ENCODE data around the gene PGAP6. TPM values are rescaled to one million over a fixed set of nuclear protein-coding genes. Genes with fewer than 3 reads are reported as not detected.

The PGAP6 gene
- total RNA-seq, 1 donor from 2014 or later, result 55.8 TPM

DNA sequence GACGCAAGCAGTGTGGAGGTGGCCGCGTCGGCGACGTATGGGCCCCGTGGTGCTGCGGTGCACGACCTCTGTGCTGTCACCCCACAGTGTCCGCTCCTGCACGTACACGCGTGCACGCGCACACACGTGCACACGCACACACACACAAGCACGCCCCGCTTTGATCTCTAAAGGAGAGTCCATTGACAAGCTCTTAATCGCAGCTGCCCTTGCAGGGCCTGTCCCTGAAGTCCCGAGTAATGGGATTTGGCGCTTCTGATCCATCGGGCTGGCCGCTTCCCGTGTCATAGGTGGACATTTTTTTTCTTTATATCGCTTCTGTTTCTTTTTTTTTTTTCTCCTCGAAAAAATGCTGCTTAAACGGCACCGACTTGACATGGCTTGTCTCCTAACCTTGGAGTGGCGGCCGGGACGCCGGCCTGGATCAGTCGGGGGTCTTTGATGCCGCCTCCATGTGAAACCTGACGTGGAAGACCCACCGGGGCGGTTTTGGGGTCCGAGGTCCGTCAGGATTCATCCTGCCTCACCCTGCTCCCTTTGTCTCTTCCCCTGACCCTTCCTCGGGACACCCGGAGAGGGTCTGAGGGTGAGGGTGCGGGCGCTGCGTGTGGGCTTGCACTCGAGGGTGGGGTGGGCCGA lies 21.0 kb downstream of the PGAP6 start:
- DNase-seq, result no peak
- Histone ChIP-seq H3K27ac (no peak overlapping the region), H3K9me3 (no peaks in the 10 kb centered on the region), H3K36me3 (no peaks in the 10 kb centered on the region), H3K4me3 (no peak overlapping the region), H3K4me1 (peaks cover 8% of the 10 kb centered on the region), H3K27me3 (ENCODE audit: low read depth) (peaks cover 9% of the 10 kb centered on the region)
- TF ChIP-seq, protein P1, sequence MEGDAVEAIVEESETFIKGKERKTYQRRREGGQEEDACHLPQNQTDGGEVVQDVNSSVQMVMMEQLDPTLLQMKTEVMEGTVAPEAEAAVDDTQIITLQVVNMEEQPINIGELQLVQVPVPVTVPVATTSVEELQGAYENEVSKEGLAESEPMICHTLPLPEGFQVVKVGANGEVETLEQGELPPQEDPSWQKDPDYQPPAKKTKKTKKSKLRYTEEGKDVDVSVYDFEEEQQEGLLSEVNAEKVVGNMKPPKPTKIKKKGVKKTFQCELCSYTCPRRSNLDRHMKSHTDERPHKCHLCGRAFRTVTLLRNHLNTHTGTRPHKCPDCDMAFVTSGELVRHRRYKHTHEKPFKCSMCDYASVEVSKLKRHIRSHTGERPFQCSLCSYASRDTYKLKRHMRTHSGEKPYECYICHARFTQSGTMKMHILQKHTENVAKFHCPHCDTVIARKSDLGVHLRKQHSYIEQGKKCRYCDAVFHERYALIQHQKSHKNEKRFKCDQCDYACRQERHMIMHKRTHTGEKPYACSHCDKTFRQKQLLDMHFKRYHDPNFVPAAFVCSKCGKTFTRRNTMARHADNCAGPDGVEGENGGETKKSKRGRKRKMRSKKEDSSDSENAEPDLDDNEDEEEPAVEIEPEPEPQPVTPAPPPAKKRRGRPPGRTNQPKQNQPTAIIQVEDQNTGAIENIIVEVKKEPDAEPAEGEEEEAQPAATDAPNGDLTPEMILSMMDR (IDR thresholded peaks at IDR 0.05), result no peak
- no peak for ATAC-seq
- intact Hi-C loops (cut with DNase I), result no loop called here

DNA sequence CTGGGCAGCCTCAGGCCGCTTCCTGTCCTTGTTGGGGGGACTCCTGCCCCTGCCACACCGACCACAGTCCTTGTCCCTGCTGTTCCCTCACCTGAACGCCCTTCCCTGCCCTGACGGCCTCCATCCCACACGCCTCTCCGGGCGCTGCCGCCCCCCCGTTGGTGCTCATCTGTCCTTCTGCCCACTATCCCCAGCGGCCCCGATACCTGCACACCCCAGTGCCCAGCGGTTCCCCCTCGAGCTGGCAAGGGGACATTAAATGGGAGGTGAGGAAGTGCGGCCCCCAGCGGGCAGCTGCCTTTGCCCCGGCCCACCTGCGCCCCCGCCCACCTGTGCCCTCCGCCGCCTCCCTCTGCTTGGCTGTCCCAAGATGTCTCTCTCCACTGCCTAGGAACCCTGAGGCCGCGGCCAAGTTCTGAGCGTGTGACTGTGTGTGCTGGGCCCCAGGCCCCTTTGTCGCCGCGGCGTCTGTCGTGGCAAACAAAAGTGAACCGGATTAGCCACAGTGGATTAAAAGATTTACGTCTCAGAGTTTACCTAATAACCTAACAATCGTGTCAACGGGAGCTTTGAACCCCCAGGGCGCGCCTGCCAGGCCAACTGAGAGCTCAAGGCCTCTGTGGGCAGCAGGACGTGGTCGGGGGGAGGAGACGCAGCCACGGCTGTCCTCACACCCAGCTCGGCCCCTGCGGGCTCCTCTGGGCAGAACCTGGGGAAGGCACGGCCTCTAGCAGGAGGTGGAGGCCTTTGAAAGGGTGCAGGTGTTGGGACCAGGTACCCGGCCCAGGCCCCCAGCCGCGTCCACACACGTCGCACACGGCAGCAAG lies 21.7 kb downstream of the PGAP6 start:
- DNase-seq, result no peak
- ATAC-seq, result no peak

DNA sequence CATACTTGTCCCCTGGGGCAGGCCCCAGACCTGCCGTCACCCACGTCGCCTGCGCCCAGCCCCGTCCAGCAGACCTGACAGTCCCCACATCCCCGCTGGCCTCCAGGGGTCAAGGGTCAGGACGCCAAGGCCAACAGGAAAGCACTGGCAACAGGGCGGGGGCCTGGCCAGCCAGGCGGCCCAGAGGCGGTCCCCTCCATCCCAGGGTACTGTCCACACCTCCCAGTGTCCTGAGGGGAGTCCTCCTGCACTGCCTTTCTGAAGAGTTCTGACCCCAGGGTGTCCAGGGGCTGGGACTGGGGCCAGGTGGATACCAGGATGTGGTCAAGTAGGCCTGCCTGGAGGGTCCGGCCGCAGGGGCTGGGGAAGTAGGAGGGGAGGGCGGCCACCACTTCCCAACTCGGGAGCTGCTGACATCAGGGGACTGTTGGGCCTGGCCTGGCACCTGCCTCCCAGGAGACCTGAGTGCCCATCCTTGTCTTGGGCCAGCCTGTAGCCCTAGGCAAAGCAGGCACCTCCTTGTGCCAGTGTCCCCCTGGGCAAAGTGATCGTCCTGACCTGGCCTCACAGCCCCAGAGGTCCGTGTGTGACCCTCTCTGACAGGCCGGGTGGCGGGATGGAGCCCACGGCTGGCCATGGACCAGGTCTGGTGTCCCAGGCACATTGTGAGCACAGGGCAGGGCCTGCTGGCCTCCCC lies 22.6 kb downstream of the PGAP6 start:
- ATAC-seq, result no peak
- Histone ChIP-seq H3K9me3 (no peaks in the 10 kb centered on the region), H3K27ac (no peak overlapping the region), H3K4me1 (peaks cover 8% of the 10 kb centered on the region), H3K36me3 (no peaks in the 10 kb centered on the region), H3K27me3 (ENCODE audit: low read depth) (peaks cover 9% of the 10 kb centered on the region), H3K4me3 (no peak overlapping the region)
- intact Hi-C loops (cut with DNase I), result no loop called here
- TF ChIP-seq, protein P1 (IDR thresholded peaks at IDR 0.05), result no peak
- DNase-seq, result no peak

More for the DNA sequence above, 21.7 kb downstream of the PGAP6 start:
- no peak overlapping the region for H3K4me3 ChIP-seq
- H3K27me3 ChIP-seq (ENCODE audit: low read depth), result peaks cover 9% of the 10 kb centered on the region
- TF ChIP-seq, protein P1 (IDR thresholded peaks at IDR 0.05), result no peak
- no peaks in the 10 kb centered on the region for H3K9me3 ChIP-seq
- no peaks in the 10 kb centered on the region for H3K36me3 ChIP-seq
- intact Hi-C loops (cut with DNase I), result no loop called here
- H3K4me1 ChIP-seq, result peaks cover 8% of the 10 kb centered on the region
- no peak overlapping the region for H3K27ac ChIP-seq

DNA sequence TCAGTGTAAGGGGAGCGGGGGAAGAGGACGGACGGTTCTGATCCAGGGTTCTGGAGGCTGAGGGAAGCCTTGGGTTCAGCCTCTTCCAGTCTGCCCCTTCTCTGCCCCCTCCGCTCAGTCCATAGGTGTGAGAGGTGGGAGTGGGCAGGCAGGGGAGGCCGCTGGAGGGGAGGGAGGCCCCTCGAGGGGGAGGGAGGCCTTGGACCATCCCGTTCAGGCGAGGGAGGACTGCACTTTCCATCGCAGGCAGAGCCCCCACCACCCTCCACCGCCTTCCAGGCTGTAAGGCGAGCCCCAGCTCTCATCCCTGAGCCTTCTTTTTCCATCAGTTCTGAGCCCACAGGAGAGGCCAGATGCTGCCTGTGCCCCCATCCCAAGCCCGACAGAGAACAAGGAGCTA lies 25.0 kb downstream of the PGAP6 start:
- Histone ChIP-seq H3K36me3 (no peaks in the 10 kb centered on the region), H3K27me3 (ENCODE audit: low read depth) (no peaks in the 10 kb centered on the region), H3K9me3 (no peaks in the 10 kb centered on the region), H3K4me1 (peaks cover 8% of the 10 kb centered on the region), H3K4me3 (no peak overlapping the region), H3K27ac (no peak overlapping the region)
- TF ChIP-seq, protein P1 (IDR thresholded peaks at IDR 0.05), result no peak
- DNase-seq, result no peak
- intact Hi-C loops (cut with DNase I), result no loop called here
- no peak for ATAC-seq

DNA sequence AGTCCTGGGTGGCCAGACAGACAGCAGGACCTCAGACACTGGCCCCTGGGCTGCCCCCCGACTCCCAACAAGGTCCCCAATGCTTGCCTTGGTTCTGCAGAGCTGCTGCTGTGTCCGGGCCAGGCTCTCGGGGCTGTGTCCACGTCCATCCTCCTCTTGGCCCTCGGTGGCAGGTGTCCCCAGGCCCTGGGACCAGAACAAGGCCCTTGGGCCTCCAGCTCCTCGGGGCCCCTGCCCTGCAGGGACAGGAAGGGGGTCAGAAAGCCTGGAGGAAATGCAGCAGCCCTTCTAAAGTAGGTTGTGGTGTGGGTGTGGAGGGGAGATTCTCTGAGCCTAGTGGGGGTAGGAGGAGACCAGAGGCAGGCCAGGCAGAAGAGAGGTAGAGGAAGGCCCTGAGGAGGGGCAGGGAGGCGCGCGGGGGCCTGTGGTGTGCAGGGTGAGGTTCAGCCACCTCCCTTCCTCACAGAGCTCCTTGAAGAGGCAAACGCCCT lies 26.8 kb downstream of the PGAP6 start:
- TF ChIP-seq, protein P1 (IDR thresholded peaks at IDR 0.05), result no peak
- Histone ChIP-seq H3K27ac (no peak overlapping the region), H3K27me3 (ENCODE audit: low read depth) (no peaks in the 10 kb centered on the region), H3K4me3 (no peak overlapping the region), H3K4me1 (peaks cover 25% of the 10 kb centered on the region), H3K9me3 (no peaks in the 10 kb centered on the region), H3K36me3 (no peaks in the 10 kb centered on the region)
- no peak for DNase-seq
- ATAC-seq, result no peak
- intact Hi-C loops (cut with DNase I), result no loop called here

Measured in lower lobe of right lung (tissue), 2 donors.